Stimulated activated naive CD8-positive, alpha-beta T cell treated with anti-CD3 and anti-CD28 coated beads, Interleukin-15, amount 100 ng/mL, for 72 hours (primary cell): Measurements from ENCODE around the gene TBC1D5.
"Not testable (repeated sequence)": the region's sequence is repeated elsewhere in the genome, so short reads cannot be mapped to it uniquely, and the experiment has no call there.

Experiments
- ATAC-seq: fragments of 150-1000 bp; cut with Tn5 transposase; 2 replicates; pipeline ENCODE4 v1.10.0; 2021; ENCODE audit warnings: mild to moderate bottlenecking, moderate library complexity
- DNase-seq, 2 donors: peaks; one replicate each; pipeline ENCODE4 v3.0.0; 2021 to 2022
- H3K27ac Mint-ChIP-seq, 2 donors: one replicate each; pipeline ENCODE4 v1.8.0; 2022; ENCODE audit warnings: mild to moderate bottlenecking in 2 of 2, mixed read lengths in 2 of 2, moderate library complexity in 2 of 2
- H3K27me3 Mint-ChIP-seq: one replicate; pipeline ENCODE4 v1.8.0; 2022; ENCODE audit warnings: mixed read lengths
- H3K4me1 Mint-ChIP-seq: one replicate; pipeline ENCODE4 v1.8.0; 2022; ENCODE audit warnings: mild to moderate bottlenecking, mixed read lengths
- H3K4me3 Mint-ChIP-seq, 2 donors: one replicate each; pipeline ENCODE4 v1.8.0; 2022; ENCODE audit warnings: mild to moderate bottlenecking in 2 of 2, mixed read lengths in 2 of 2, moderate library complexity in 1 of 2
- H3K9me3 Mint-ChIP-seq, 2 donors: one replicate each; pipeline ENCODE4 v1.8.0; 2022; ENCODE audit warnings: mixed read lengths in 2 of 2

The TBC1D5 gene

DNA sequence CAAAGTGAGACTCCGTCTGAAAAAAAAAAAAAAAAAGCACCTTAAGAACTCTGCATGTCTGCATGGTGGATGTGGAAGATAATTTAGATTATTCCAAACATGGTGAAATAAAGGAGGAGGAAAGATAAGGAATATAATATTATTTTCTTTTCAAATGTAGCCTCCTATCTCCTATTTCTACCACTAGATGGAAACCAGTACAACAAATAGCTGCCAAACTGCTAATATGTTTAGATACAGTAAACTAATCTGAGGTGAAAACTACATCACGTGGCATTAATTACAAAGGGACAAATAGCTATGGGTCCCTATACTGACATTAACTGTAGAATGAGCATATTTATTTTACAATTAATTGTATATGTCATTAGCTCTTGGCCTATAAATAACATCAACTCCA, 197.8 kb downstream of the TBC1D5 start:
- H3K4me1 Mint-ChIP-seq: no peaks in the 10 kb centered on the region
- DNase-seq: no peak
- H3K27ac Mint-ChIP-seq: no peak overlapping the region
- no peaks in the 10 kb centered on the region for H3K27me3 Mint-ChIP-seq
- no peak overlapping the region for H3K4me3 Mint-ChIP-seq
- no peaks in the 10 kb centered on the region for H3K9me3 Mint-ChIP-seq
- no peak for ATAC-seq

DNA sequence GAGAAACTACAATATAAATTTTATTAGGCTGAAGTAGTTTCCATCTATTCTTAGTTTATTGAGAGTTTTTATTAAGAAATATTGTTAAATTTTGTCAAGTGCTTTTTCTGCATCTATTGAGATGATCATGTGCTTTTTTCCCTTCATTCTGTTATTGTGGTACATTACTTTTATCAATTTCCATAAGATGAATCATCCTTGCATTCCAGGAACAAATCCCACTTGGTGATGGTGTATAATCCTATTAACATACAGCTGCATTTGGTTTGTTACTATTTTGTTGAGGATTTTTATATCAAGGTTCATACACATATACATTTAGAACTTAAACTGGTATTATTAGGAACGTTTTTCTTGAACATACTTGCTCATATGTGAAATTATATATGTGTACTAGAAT, 199.8 kb downstream of the TBC1D5 start:
- no peaks in the 10 kb centered on the region for H3K4me1 Mint-ChIP-seq
- no peaks in the 10 kb centered on the region for H3K27me3 Mint-ChIP-seq
- DNase-seq: no peak
- H3K4me3 Mint-ChIP-seq: no peak overlapping the region
- H3K9me3 Mint-ChIP-seq: no peaks in the 10 kb centered on the region
- no peak overlapping the region for H3K27ac Mint-ChIP-seq
- no peak for ATAC-seq

DNA sequence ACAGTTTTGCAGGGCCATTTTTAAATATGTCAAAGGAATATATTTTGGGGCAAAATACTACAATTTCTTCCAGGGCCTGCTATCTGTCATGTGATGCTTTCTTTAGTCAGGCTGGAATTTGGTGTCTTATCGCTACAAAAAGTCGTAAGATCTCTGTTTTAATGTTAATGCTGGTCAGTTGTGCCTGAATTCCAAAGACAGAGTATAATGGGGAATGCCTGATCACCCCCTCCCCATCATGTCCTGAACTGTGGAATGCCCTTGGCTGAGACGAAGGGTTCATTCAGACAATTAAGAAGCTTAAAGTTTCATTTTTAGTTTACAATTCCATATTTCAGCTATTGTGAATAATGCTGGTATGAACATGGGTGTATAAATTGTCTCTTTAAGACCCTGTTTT, 203.0 kb downstream of the TBC1D5 start:
- ATAC-seq: no peak
- Mint-ChIP-seq H3K4me3 (no peak overlapping the region), H3K4me1 (no peaks in the 10 kb centered on the region), H3K27me3 (no peaks in the 10 kb centered on the region), H3K27ac (peak overlapping the region in 1 of 2 donors; percentile 54), H3K9me3 (no peaks in the 10 kb centered on the region)
- no peak for DNase-seq

DNA sequence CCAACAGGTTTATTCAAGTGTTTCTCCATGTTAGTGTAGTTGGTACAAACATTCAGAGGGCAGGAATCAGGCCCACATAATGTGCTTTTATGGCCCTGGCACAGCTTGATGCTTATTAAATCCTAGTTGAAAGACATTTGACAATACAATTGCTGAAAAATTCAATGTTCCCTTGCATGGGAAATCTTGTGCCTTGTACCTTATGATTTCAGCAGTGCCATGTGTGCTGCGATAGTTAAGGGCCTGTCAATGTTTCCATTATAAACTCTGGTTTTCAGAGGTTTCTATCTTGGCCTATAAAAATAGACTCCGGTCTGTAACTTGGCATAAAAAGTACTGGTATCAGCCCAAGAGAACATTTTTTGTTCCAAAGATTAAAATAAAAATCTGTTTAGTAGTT, 207.2 kb downstream of the TBC1D5 start:
- Mint-ChIP-seq H3K27ac (no peak overlapping the region), H3K4me3 (no peak overlapping the region), H3K4me1 (no peaks in the 10 kb centered on the region), H3K9me3 (no peaks in the 10 kb centered on the region), H3K27me3 (no peaks in the 10 kb centered on the region)
- ATAC-seq (no peak), DNase-seq (no peak)

GRCh38 chr3:17532446-17532845, 210.0 kb downstream of the TBC1D5 start:
- not testable (repeated sequence) for DNase-seq, H3K4me3 Mint-ChIP-seq, H3K9me3 Mint-ChIP-seq, H3K4me1 Mint-ChIP-seq, H3K27me3 Mint-ChIP-seq, H3K27ac Mint-ChIP-seq, ATAC-seq

- Mint-ChIP-seq H3K4me3 (no peak overlapping the region), H3K27ac (no peak overlapping the region), H3K4me1 (no peaks in the 10 kb centered on the region), H3K27me3 (no peaks in the 10 kb centered on the region), H3K9me3 (no peaks in the 10 kb centered on the region)
- DNase-seq (no peak), ATAC-seq (no peak)
Measured at GRCh38 chr3:17529677-17530076, 212.8 kb downstream of the TBC1D5 start.

- Mint-ChIP-seq H3K4me3 (no peak overlapping the region), H3K27ac (no peak overlapping the region), H3K27me3 (no peaks in the 10 kb centered on the region), H3K9me3 (no peaks in the 10 kb centered on the region), H3K4me1 (no peaks in the 10 kb centered on the region)
- DNase-seq (no peak), ATAC-seq (no peak)
Measured at GRCh38 chr3:17518189-17519059, 224.0 kb downstream of the TBC1D5 start.

- H3K4me3 Mint-ChIP-seq: no peak overlapping the region
- H3K4me1 Mint-ChIP-seq: no peaks in the 10 kb centered on the region
- H3K27me3 Mint-ChIP-seq: no peaks in the 10 kb centered on the region
- ATAC-seq (no peak), DNase-seq (no peak)
- H3K27ac Mint-ChIP-seq: no peak overlapping the region
- no peaks in the 10 kb centered on the region for H3K9me3 Mint-ChIP-seq
Measured at GRCh38 chr3:17515445-17516234, 226.8 kb downstream of the TBC1D5 start.

DNA sequence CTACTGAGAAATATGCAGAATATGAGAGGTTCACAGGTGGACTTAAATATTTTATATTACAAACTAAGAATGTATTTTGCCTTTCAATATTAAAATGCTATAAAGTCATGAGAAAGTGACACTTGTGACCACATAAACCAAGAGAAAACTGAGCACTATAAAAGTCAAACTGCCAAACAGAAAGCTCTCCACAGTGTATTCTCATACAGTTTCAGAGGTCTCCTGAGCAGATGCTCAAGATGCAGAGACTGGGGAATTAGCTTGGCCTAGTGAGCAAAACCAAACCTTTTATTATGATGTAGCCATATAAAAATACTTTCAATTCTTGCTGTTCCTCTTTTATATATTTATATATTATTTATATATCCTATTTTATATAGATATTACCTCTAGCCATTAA, 227.8 kb downstream of the TBC1D5 start:
- ATAC-seq (no peak), DNase-seq (no peak)
- Mint-ChIP-seq H3K27me3 (no peaks in the 10 kb centered on the region), H3K27ac (no peak overlapping the region), H3K9me3 (no peaks in the 10 kb centered on the region), H3K4me1 (no peaks in the 10 kb centered on the region), H3K4me3 (no peak overlapping the region)

GRCh38 chr3:17510265-17510664, 232.2 kb downstream of the TBC1D5 start:
- H3K27me3 Mint-ChIP-seq: no peaks in the 10 kb centered on the region
- ATAC-seq: no peak
- H3K4me1 Mint-ChIP-seq: no peaks in the 10 kb centered on the region
- H3K4me3 Mint-ChIP-seq: no peak overlapping the region
- H3K9me3 Mint-ChIP-seq: no peaks in the 10 kb centered on the region
- no peak overlapping the region for H3K27ac Mint-ChIP-seq
- no peak for DNase-seq

GRCh38 chr3:17508180-17508752, 234.2 kb downstream of the TBC1D5 start:
- Mint-ChIP-seq H3K27me3 (no peaks in the 10 kb centered on the region), H3K9me3 (no peaks in the 10 kb centered on the region), H3K27ac (no peak overlapping the region), H3K4me3 (no peak overlapping the region), H3K4me1 (no peaks in the 10 kb centered on the region)
- ATAC-seq (no peak), DNase-seq (no peak)

DNA sequence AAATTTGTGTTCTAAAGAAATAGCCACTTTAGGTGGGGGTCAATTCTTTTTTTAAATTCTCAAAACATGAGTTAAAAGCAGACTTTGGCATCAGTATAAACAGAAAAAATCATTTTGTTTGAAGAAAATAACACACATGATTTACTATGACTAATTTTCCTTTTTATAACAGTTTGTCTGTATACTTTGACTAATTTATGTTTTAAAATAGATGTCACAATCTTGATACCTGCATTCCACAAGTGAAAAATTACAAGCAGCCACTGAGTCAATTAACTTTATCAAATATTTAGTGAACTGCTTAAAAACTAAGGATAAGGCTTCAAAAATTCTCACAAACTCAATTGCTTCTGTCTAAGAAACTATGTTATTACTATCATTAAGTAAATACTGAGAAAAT, 235.0 kb downstream of the TBC1D5 start:
- no peak for DNase-seq
- no peaks in the 10 kb centered on the region for H3K27me3 Mint-ChIP-seq
- H3K9me3 Mint-ChIP-seq: no peaks in the 10 kb centered on the region
- no peak overlapping the region for H3K4me3 Mint-ChIP-seq
- no peak for ATAC-seq
- no peaks in the 10 kb centered on the region for H3K4me1 Mint-ChIP-seq
- H3K27ac Mint-ChIP-seq: no peak overlapping the region

GRCh38 chr3:17505856-17506255, 236.6 kb downstream of the TBC1D5 start:
- no peak overlapping the region for H3K4me3 Mint-ChIP-seq
- ATAC-seq: no peak
- DNase-seq: no peak
- no peak overlapping the region for H3K27ac Mint-ChIP-seq
- H3K4me1 Mint-ChIP-seq: no peaks in the 10 kb centered on the region
- no peaks in the 10 kb centered on the region for H3K27me3 Mint-ChIP-seq
- no peaks in the 10 kb centered on the region for H3K9me3 Mint-ChIP-seq

- no peaks in the 10 kb centered on the region for H3K9me3 Mint-ChIP-seq
- H3K27ac Mint-ChIP-seq: no peak overlapping the region
- DNase-seq (no peak), ATAC-seq (no peak)
- no peaks in the 10 kb centered on the region for H3K4me1 Mint-ChIP-seq
- H3K27me3 Mint-ChIP-seq: no peaks in the 10 kb centered on the region
- H3K4me3 Mint-ChIP-seq: no peak overlapping the region
Measured at GRCh38 chr3:17501745-17502144, 240.7 kb downstream of the TBC1D5 start.

DNA sequence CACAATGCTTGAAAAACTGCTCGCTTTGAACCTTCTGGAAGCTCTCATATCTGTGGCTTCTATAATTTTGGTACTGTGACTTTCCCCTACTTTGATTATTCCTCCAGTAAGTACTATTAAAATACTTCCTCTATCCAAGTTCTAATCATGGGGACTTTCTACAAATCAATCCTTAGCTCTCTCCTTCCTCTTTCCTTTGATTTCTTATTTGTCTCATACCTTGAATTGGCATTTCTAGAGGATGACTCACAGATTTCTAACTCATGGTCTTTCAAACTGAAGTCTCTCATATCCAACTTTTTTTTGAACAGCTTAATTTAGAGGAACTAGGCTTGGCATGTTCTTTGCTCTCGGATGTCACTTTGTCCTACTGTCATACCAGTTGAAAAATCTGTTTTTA, 241.8 kb downstream of the TBC1D5 start:
- no peaks in the 10 kb centered on the region for H3K9me3 Mint-ChIP-seq
- no peak overlapping the region for H3K4me3 Mint-ChIP-seq
- peaks cover 6% of the 10 kb centered on the region for H3K4me1 Mint-ChIP-seq
- DNase-seq: no peak
- H3K27me3 Mint-ChIP-seq: no peaks in the 10 kb centered on the region
- no peak overlapping the region for H3K27ac Mint-ChIP-seq
- no peak for ATAC-seq
